GM12892 (cell line): ENCODE measurements around the gene MPG.
A peak's percentile ranks its signal among the peaks of the same experiment; 100 is the strongest.

Experiments used
- DNase-seq: peaks from one replicate; pipeline ENCODE4 v3.0.0; 2011; ENCODE audit not compliant: insufficient read length
- FAIRE-seq: peaks from 2 replicates; lab custom pipeline; 2011; peaks lifted over from hg19 to GRCh38; lab: Jason Lieb, UNC
- POLR2A ChIP-seq: IDR thresholded peaks from 2 replicates; pipeline ENCODE4 v1.6.1; 2011; ENCODE audit warnings: low read depth, low read length, control low read depth
- POLR2AphosphoS5 ChIP-seq: IDR thresholded peaks from 2 replicates; pipeline ENCODE4 v1.6.1; 2011; ENCODE audit warnings: low read depth, low read length, control low read depth
- TAF1 ChIP-seq: IDR thresholded peaks from 2 replicates; pipeline ENCODE4 v1.6.1; 2011; ENCODE audit warnings: low read depth, mild to moderate bottlenecking, control low read depth, low read length, borderline replicate concordance

MPG gene

DNA sequence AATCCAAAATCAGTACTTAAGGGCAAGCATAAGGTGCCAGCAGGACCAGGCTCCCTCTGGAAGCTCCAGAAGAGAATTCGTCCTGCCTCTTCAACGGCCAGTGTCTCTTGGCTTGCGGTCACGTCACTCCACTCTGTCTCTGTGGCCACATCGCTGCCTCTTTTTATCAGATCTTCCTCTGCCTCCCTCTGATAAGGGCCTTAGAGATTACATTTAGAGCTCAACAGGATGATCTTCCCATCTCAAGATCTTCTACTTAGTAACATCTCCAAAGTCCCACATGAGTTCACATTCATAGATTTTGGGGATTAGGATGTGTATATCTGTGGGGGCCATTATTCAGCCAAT lies 16.9 kb downstream of the MPG start:
- no peak for FAIRE-seq
- no peak for DNase-seq
- no peak for TF ChIP-seq POLR2AphosphoS5

DNA sequence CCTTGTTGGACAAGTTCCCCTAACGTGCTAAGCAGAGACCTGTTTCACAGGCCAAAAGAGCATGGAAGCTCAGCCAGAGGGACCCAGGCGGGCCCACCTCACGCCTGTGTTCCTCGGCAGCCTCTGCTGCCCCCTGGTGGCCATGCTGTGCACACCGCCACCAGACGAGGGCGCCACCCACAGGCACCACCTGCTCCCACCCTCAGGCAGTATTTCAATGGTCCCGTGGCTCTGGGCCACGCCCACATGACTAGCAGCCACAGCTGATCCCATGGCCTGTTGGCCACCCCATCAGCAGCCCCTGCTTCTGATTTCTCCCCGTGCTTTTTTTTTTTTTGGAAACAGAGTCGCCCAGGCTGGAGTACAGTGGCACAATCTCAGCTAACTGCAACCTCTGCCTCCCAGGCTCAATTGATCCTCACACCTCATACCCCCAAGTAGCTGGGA lies 18.9 kb downstream of the MPG start:
- peak; percentile 98 for DNase-seq
- no peak for TF ChIP-seq POLR2A
- TF ChIP-seq POLR2AphosphoS5, result no peak
- TF ChIP-seq TAF1, result no peak
- FAIRE-seq, result peak; percentile 100

DNA sequence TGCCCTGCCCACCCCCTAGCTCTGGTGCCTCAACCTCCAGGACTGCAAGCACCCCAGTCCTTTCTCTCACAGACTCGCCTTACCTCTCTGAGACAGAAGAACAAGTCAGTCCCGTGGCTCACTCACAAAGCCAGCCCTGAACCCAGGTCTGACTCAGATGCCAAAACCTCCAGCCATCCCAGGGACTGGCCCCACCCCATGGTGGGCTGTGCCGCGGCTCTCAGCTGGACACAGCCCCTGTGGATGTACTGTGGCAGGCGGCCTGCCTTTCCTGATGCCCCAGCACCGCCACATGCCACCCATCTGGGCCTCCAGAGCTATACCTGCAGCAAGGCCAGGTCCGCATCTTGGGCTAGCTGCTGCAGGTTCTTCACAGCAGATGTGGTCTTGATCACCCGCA lies 19.8 kb downstream of the MPG start:
- DNase-seq (no peak), FAIRE-seq (no peak)
- TF ChIP-seq POLR2A (no peak), TAF1 (no peak), POLR2AphosphoS5 (no peak)

DNA sequence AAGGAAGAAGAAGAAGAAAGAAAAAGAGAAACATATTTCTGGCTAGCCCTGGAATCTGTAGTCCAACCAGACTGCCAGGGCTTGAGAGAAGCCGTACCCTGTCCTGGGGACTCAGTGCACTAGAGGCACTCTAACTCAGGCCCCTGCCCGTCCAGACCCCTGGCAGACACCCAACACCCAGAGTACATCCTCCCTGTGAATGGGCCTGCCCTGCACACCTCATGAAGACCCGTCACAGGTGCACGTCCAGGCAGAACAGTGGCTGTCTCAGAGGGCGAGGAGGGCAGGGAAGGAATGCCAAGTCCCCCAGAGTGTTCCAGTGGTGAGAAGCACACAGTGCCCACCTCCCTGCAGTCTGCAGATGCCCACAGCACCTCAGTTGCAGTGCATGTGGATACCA lies 23.0 kb downstream of the MPG start:
- TF ChIP-seq POLR2A (no peak), TAF1 (no peak), POLR2AphosphoS5 (no peak)
- no peak for DNase-seq
- FAIRE-seq, result no peak

DNA sequence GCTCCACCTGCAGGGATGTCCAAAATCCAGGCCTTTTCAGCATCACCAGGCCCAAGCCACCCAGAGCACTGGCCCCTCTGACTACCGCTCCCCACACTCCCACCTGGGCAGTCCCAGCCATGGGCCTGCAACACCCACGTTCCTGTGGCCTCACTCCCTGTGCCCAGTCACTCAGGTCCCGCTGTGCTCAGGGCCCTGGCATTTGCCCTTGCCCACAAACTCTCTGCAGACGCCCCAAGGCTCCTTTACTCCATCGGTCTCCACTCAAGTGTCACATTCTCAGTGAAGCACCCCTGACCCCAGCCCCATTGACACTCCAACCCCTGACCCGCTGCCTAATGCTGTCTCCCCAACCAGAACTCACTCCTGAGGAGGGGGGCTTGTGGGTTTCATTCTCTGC lies 23.6 kb downstream of the MPG start:
- FAIRE-seq, result no peak
- TF ChIP-seq POLR2A (no peak), TAF1 (no peak), POLR2AphosphoS5 (no peak)
- no peak for DNase-seq

DNA sequence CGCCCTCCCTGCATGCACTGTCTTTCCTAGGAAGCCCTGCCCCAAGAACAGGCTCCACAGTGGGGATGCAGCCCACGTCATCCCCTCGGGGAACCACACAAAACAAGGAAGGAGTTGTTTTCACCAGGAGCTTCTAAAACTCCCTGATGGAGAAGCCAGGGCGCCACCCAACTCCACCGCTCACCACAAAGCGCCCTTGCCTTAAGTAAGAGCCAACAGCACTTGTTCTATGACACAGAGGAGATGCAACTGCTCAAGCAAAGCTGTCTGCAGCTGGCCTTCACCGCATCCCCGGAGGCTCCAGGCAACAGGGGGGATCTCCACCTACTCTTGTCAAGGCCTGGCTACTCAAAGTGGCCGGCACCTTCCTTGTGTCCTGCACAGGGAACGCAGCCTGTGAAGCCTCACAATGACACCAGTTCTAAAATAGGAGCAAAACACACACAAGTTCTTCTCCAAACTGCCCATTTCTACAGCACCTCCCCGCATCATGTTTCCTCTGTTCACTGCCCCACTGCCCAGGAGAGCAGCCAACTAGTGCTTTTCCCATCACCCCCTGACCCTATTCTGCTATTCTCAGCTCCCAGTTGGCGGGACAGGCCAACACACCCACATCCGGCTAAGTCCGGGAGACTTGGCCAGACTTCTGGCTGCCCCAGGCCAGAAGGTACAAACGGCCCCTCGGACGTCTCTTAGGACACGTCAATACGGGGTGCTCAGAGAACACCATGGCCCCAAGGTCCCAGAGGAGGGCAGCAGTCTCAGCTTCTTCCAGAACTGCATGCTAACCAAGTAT lies 24.2 kb downstream of the MPG start:
- FAIRE-seq (no peak), DNase-seq (no peak)
- TF ChIP-seq POLR2A, result no peak
- no peak for TF ChIP-seq TAF1
- TF ChIP-seq POLR2AphosphoS5, result no peak

DNA sequence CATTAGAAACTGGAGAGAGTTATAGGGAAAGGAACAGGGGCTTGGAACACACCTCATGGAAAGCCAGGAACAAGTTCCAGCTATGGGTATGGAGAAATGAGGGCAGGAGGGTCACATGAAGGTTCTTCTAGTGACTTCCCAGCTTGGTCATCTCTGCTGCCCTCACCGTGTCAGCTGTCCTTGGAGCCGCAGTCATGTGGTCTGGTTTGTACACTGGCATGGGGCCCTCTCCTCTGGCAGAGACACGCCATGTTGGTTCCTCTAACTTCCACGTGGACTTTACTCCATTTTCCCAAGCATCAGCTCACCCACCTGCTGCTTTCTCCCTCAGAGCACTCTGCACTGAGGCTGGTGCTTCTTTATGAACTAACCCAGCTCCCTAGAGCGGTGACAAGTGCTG lies 26.3 kb downstream of the MPG start:
- DNase-seq, result no peak
- FAIRE-seq, result no peak
- TF ChIP-seq POLR2A (no peak), POLR2AphosphoS5 (no peak), TAF1 (no peak)

DNA sequence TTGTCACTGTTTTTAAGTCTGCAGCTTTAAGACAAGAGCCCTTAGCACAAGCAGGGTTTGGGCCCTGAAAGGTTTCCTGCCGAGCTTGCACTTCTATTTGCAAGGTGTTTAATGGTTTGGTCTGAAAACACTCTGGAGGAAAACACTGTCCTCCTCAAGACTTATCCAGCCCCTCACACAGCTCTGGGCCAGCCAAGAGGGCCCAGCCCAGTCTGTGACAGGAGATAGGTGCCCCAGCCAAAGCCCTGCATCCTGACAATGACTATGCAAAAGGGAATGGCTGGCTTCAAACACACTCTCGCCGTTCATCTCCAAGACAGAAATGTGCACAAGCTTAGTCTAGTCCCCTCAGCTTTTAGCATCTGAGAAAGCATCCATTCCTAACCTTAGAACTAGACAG lies 26.9 kb downstream of the MPG start:
- TF ChIP-seq POLR2A (no peak), POLR2AphosphoS5 (no peak), TAF1 (no peak)
- FAIRE-seq (no peak), DNase-seq (no peak)

DNA sequence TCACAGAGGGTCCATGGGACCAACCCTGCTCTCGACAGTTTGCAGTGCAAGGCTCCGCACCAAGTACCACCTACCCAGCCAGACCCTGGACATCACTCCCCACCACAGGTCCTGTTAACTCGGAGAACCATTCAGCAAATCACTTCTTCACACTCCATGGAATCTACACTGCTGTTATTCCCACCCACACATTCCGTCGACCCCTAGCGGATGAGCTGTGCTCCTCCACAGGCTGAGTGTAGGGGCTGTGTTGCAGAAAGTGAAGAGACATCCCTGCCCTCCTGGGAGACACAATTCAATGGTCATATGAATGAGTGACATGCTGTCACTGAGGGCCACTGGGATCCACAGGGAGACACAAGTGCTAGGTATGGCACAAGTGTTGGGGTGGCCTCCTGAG lies 27.5 kb downstream of the MPG start:
- DNase-seq (no peak), FAIRE-seq (no peak)
- TF ChIP-seq POLR2A (no peak), TAF1 (no peak), POLR2AphosphoS5 (no peak)

DNA sequence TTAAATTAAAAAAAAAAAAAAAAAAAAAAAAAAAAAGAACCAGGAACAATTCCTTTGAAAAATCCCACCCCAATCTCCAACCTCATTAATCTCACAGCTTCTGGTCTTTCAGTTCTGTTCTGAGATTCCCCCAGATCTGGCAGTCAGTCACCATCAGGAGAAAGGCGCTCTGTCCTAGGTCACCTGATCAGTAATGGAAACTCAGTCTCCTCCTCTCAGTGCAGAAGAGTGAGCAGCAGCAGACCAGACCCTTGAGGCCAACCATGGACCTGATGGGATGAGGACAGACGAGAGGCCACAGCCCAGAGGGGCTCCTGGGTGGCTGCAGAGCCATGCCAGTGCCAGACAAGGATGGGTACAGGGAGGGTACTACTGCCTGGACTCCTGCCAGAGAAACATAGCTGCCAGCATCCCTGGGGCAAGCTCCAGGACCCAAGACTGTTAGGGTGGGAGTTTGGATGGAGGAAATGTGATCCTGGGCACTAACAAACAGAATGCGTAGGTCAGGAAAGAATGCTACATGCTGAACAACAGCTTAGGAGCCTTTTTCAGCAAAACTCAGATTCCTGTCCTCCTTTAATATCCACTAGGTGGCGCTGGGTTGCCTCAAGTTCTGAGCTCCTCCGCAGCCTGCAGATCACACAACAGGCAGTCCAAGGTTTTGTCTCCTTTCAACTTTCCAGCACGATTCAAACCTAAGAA lies 28.7 kb downstream of the MPG start:
- TF ChIP-seq POLR2AphosphoS5 (no peak), TAF1 (no peak), POLR2A (no peak)
- peak; percentile 57 for DNase-seq
- peak; percentile 82 for FAIRE-seq

DNA sequence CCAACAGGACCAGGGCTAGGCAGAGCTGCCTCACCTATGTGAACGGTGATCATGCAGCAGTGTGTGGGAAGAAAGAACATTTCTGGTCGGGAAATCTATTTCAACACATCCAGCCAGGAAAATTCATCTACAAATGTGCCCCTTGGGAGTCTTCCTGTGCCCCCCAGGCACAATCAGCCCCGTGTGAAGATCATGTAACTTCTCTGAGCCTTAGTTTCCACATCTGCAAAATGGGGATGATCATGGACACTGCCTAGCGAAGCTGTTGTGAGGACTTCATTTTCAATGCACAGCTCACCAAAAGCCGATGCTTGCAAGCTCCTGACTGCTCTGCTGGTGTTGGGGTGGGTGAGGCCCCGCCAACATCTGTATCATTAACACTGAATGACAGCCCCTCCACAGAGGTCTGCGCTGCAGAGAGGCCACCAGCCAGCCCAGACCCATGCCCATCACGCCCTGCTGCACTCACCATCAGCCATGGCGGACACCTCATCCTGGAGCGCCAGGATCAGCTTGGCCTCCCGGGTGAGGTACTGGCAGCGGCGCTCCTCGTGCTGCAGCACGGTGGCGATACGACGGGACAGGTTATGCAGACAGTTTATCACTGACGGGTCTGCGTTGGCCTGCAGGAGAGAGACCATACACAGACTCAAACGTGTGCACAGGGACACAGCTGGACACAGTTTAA lies 34.3 kb downstream of the MPG start:
- TF ChIP-seq POLR2AphosphoS5 (no peak), TAF1 (no peak)
- no peak for DNase-seq
- FAIRE-seq, result no peak

DNA sequence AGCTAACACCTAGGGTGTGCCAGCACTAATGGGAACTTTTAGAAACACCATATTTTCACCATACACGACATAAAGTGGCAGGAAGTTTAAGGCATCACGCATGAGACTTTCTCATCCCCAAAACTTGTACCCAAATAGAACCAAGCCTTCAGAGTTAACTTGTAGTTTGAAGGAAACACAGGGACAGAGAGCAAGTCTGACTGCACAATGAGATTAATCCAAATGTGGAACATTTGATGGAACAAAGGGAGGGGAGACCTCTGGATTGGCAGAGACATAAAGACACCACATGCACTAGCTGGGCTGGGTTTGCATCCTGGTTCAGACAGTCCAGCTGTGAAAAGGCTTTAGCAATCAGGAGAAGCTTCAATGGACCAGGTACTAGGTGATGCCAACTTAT lies 36.3 kb downstream of the MPG start:
- TF ChIP-seq TAF1 (no peak), POLR2AphosphoS5 (no peak), POLR2A (no peak)
- DNase-seq (no peak), FAIRE-seq (no peak)
